Gastroesophageal sphincter (tissue), 4 donors: ENCODE results near the gene UGT8. TPM values are rescaled to one million over a fixed set of nuclear protein-coding genes. Genes with fewer than 3 reads are reported as not detected.
"Not testable (repeated sequence)": the region's sequence is repeated elsewhere in the genome, so short reads cannot be mapped to it uniquely, and the experiment has no call there.

Experiments used
- ATAC-seq: fragments of 150-250 bp; one replicate; pipeline ENCODE4 v1.9.1; 2016; ENCODE audit warnings: mild to moderate bottlenecking, moderate library complexity
- H3K27ac ChIP-seq, 4 donors: fragments of 200-600 bp; sonication (generic) in 3 of 4; 1 replicate in 3 of 4; 2 replicates in 1 of 4; pipeline ENCODE4 v1.5.1; 2016 to 2019
- H3K27me3 ChIP-seq: fragments of 200-600 bp; sonication (generic); one replicate; pipeline ENCODE4 v1.5.1; 2019
- H3K36me3 ChIP-seq, 2 donors: fragments of 200-600 bp; sonication (generic); one replicate each; pipeline ENCODE4 v1.5.1; 2019; ENCODE audit warnings: control low read depth in 1 of 2
- H3K4me1 ChIP-seq, 3 donors: fragments of 200-600 bp; sonication (generic); 1 replicate in 2 of 3; 2 replicates in 1 of 3; pipeline ENCODE4 v1.5.1; 2016 to 2019; ENCODE audit warnings: control low read depth in 2 of 3
- H3K4me3 ChIP-seq, 2 donors: fragments of 200-600 bp; sonication (generic); one replicate each; pipeline ENCODE4 v1.5.1; 2019; ENCODE audit warnings: mild to moderate bottlenecking in 1 of 2, moderate library complexity in 1 of 2
- H3K9me3 ChIP-seq, 3 donors: fragments of 200-600 bp; sonication (generic); one replicate each; pipeline ENCODE4 v1.5.1; 2017 to 2019; ENCODE audit warnings: control low read depth in 2 of 3
- CTCF ChIP-seq, 4 experiments: fragments of 200-600 bp in 2 of 4; fragments of 450-650 bp in 2 of 4; sonication (generic) in 1 of 4; IDR thresholded peaks; one replicate each; pipeline ENCODE4 v1.5.1; 2017 to 2019; ENCODE audit warnings: antibody characterized with exemption in 4 of 4, mild to moderate bottlenecking in 2 of 4, moderate library complexity in 2 of 4
- EP300 ChIP-seq: sonication (generic); formaldehyde crosslinking; IDR thresholded peaks from one replicate; pipeline ENCODE4 v1.6.1; 2017; ENCODE audit warnings: antibody characterized with exemption, mild to moderate bottlenecking
- POLR2A ChIP-seq, 2 donors: fragments of 450-650 bp; IDR thresholded peaks; one replicate each; pipeline ENCODE4 v1.6.1; 2017; ENCODE audit warnings: antibody characterized with exemption in 2 of 2, mild to moderate bottlenecking in 2 of 2, moderate library complexity in 1 of 2
- POLR2AphosphoS5 ChIP-seq: sonication (generic); formaldehyde crosslinking; IDR thresholded peaks from one replicate; pipeline ENCODE4 v1.6.1; 2017; ENCODE audit warnings: antibody characterized with exemption
- WGBS, 2 donors: methylation state at CpG; one replicate each; pipeline ENCODE4 v1.1.5; 2018; ENCODE audit warnings: low coverage in 1 of 2; 5-methylcytosine and 5-hydroxymethylcytosine counted together
- total RNA-seq, 4 donors: library from RNA; depleted of rRNA; stranded (reverse); fragments of >200 nt; gene quantifications; one replicate each; pipeline ENCODE4 v1.1.0, GENCODE V29; 2016

Gene UGT8
- total RNA-seq, 4 donors from 2014 or later, result 0.27 to 0.96 (median 0.73) TPM; not detected in 1

DNA sequence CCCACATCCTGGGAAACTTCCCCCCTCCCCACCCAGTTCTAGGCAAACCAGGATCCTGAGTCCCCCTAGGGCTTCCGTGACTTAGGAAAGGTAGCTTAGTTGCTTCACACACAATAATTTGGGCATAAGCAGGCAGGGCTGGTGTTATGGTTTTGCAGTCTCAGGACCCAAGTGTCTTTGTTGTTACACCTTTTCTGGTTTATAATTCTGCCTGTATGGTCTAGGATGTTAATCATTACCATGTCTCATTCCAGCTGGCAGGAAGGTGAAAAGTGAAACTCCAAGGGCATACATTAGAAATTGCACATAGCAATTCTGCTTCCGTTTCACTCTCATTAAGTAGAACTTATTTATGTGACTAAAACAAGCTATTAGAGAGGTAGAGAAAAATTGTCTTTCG is 16.8 kb downstream of the UGT8 start:
- no peaks in the 10 kb centered on the region for H3K4me1 ChIP-seq
- 50 to 58% methylated on average over 2 to 3 of the region's 3 CpGs for WGBS, 2 donors
- H3K36me3 ChIP-seq, result no peaks in the 10 kb centered on the region
- H3K9me3 ChIP-seq, result peaks cover 0 to 4% (median 0%) of the 10 kb centered on the region in 3 donors
- H3K4me3 ChIP-seq, result no peak overlapping the region
- no peak overlapping the region for H3K27ac ChIP-seq
- peaks cover 7% of the 10 kb centered on the region for H3K27me3 ChIP-seq
- ATAC-seq, result no peak
- TF ChIP-seq POLR2AphosphoS5 (no peak), CTCF (IDR thresholded peaks at IDR 0.05) (no peak), POLR2A (IDR thresholded peaks at IDR 0.05) (no peak), EP300 (no peak)

DNA sequence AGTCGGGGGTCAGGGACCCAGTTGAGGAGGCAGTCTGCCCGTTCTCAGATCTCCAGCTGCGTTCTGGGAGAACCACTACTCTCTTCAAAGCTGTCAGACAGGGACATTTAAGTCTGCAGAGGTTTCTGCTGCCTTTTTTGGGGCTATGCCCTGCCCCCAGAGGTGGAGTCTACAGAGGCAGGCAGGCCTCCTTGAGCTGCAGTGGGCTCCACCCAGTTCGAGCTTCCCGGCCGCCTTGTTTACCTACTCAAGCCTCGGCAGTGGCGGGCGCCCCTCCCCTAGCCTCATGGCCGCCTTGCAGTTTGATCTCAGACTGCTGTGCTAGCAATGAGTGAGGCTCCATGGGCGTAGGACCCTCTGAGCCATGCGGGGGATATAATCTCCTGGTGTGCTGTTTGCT is 17.4 kb downstream of the UGT8 start:
- not testable (repeated sequence) for H3K36me3 ChIP-seq, H3K4me3 ChIP-seq, H3K27me3 ChIP-seq, ATAC-seq, H3K27ac ChIP-seq, H3K9me3 ChIP-seq, H3K4me1 ChIP-seq
- WGBS, 2 donors, result 100% methylated on average over 1 of the region's 12 CpGs; no CpG with 5 or more reads in 1 of the 2 donors

DNA sequence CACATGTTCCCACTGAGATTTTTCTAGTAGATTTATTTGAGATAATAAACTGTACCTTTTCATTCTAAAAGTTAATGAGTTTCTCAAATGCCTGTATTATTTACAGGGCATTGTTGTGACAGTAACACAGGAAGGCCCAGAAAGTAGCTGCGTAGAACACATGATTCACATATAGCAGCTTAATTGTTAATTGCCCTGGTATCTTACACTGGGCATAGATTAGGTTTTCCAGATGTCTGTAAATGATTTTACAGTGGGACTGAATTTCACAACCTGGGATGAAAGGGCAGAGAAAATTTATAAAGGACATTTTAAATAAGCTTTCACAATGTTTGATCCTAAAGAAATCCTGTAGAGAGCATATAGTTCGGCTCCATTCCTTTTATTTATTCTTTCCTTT is 27.6 kb downstream of the UGT8 start:
- no peak overlapping the region for H3K27ac ChIP-seq
- no peak for ATAC-seq
- WGBS, 2 donors, result 79 to 82% methylated on average over 1 to 2 of the region's 2 CpGs
- H3K9me3 ChIP-seq, result no peaks in the 10 kb centered on the region
- TF ChIP-seq POLR2AphosphoS5 (no peak), POLR2A (IDR thresholded peaks at IDR 0.05) (no peak), CTCF (IDR thresholded peaks at IDR 0.05) (no peak), EP300 (no peak)
- no peaks in the 10 kb centered on the region for H3K36me3 ChIP-seq
- H3K4me1 ChIP-seq, result no peaks in the 10 kb centered on the region
- no peak overlapping the region for H3K4me3 ChIP-seq
- no peaks in the 10 kb centered on the region for H3K27me3 ChIP-seq

GRCh38 chr4:114636192-114636935 is 37.8 kb downstream of the UGT8 start:
- Histone ChIP-seq H3K36me3 (no peaks in the 10 kb centered on the region), H3K27ac (no peak overlapping the region), H3K27me3 (no peaks in the 10 kb centered on the region), H3K9me3 (no peaks in the 10 kb centered on the region), H3K4me1 (no peaks in the 10 kb centered on the region), H3K4me3 (no peak overlapping the region)
- 87% methylated on average over 5 of the region's 5 CpGs for WGBS, 2 donors
- TF ChIP-seq POLR2A (IDR thresholded peaks at IDR 0.05), result no peak
- TF ChIP-seq POLR2AphosphoS5, result no peak
- TF ChIP-seq EP300, result no peak
- no peak for TF ChIP-seq CTCF (IDR thresholded peaks at IDR 0.05)
- ATAC-seq, result no peak

- Histone ChIP-seq H3K27ac (no peak overlapping the region), H3K36me3 (no peaks in the 10 kb centered on the region), H3K27me3 (no peaks in the 10 kb centered on the region), H3K4me1 (no peaks in the 10 kb centered on the region), H3K4me3 (no peak overlapping the region), H3K9me3 (no peaks in the 10 kb centered on the region)
- no peak for TF ChIP-seq POLR2A (IDR thresholded peaks at IDR 0.05)
- no peak for TF ChIP-seq CTCF (IDR thresholded peaks at IDR 0.05)
- TF ChIP-seq EP300, result no peak
- TF ChIP-seq POLR2AphosphoS5, result no peak
- ATAC-seq, result no peak
- 77 to 78% methylated on average over 3 to 4 of the region's 4 CpGs for WGBS, 2 donors
Observed at GRCh38 chr4:114642173-114642780, 43.7 kb downstream of the UGT8 start.
